GM12878 (cell line): ENCODE data around the gene NAPEPLD. TPM values are rescaled to one million over a fixed set of nuclear protein-coding genes. Genes with fewer than 3 reads are reported as not detected.

ENCODE experiments used
- BHLHE40 ChIP-seq, 2 experiments: fragments of 450-650 bp in 1 of 2; IDR thresholded peaks; 2 replicates each; pipeline ENCODE4 v1.6.1; 2011 to 2017; ENCODE audit warnings: low read depth in 2 of 2, borderline replicate concordance in 1 of 2, improper control_type of control experiment in 1 of 2, low read length in 1 of 2, mild to moderate bottlenecking in 1 of 2
- BMI1 ChIP-seq: fragments of 450-650 bp; IDR thresholded peaks from 2 replicates; pipeline ENCODE4 v1.6.1; 2016; ENCODE audit warnings: mild to moderate bottlenecking, moderate library complexity, borderline replicate concordance
- BRCA1 ChIP-seq: IDR thresholded peaks from 2 replicates; pipeline ENCODE4 v1.6.1; 2011; ENCODE audit warnings: low read depth, low read length, improper control_type of control experiment
- EGR1 ChIP-seq, 2 experiments: IDR thresholded peaks; 1 replicate in 1 of 2; 2 replicates in 1 of 2; pipeline ENCODE4 v1.6.1; 2011 to 2012; ENCODE audit warnings: low read depth in 2 of 2, low read length in 2 of 2, borderline replicate concordance in 1 of 2, mild to moderate bottlenecking in 1 of 2, moderate library complexity in 1 of 2
- ESRRA ChIP-seq: IDR thresholded peaks from 2 replicates; pipeline ENCODE4 v1.6.1; 2012; ENCODE audit warnings: mild to moderate bottlenecking, low read length, improper control_type of control experiment
- JUNB ChIP-seq: IDR thresholded peaks from 2 replicates; pipeline ENCODE4 v1.6.1; 2016; ENCODE audit warnings: antibody characterized with exemption, mild to moderate bottlenecking
- LARP7 ChIP-seq: fragments of 450-650 bp; IDR thresholded peaks from 2 replicates; pipeline ENCODE4 v1.6.1; 2017; ENCODE audit warnings: mild to moderate bottlenecking
- MTA2 ChIP-seq: fragments of 450-650 bp; IDR thresholded peaks from 2 replicates; pipeline ENCODE4 v1.6.1; 2016; ENCODE audit warnings: low read depth, mild to moderate bottlenecking, moderate library complexity
- MYC ChIP-seq: IDR thresholded peaks from 2 replicates; pipeline ENCODE4 v1.6.1; 2011; ENCODE audit warnings: mild to moderate bottlenecking, low read length, moderate library complexity, inconsistent platforms; ENCODE audit not compliant: insufficient read depth, insufficient replicate concordance, insufficient read length, severe bottlenecking
- POLR2A ChIP-seq: IDR thresholded peaks from 2 replicates; pipeline ENCODE4 v1.6.1; 2011; ENCODE audit warnings: low read depth, mild to moderate bottlenecking, low read length
- POLR2AphosphoS2 ChIP-seq: IDR thresholded peaks from 2 replicates; pipeline ENCODE4 v1.6.1; 2011; ENCODE audit warnings: low read depth, mild to moderate bottlenecking, low read length, improper control_type of control experiment, moderate library complexity
- RFX5 ChIP-seq: IDR thresholded peaks from 2 replicates; pipeline ENCODE4 v1.6.1; 2011; ENCODE audit warnings: low read depth, low read length, improper control_type of control experiment
- SMARCA5 ChIP-seq: fragments of 450-650 bp; IDR thresholded peaks from 2 replicates; pipeline ENCODE4 v1.6.1; 2017; ENCODE audit warnings: mild to moderate bottlenecking
- TARDBP ChIP-seq: IDR thresholded peaks from 2 replicates; pipeline ENCODE4 v1.6.1; 2016; ENCODE audit warnings: borderline replicate concordance
- ZNF274 ChIP-seq: IDR thresholded peaks from one replicate; pipeline ENCODE4 v1.8.0; 2011; ENCODE audit not compliant: insufficient read length, insufficient read depth
- polyA plus RNA-seq, 11 experiments: library from polyadenylated mRNA; depleted of rRNA in 4 of 11; unstranded in 6 of 11; stranded (reverse) in 5 of 11; fragments of >200 nt; fragmentation: Nextera tagmentation in 4 of 11; fragmentation: Illumina TruSeq in 1 of 11; extraction: Ambion mirVana in 4 of 11; extraction: Trizol in 1 of 11; gene quantifications; 1 replicate in 1 of 11; 2 replicates in 10 of 11; pipeline versions ENCODE4 v1.2.1 to v1.2.3, GENCODE V29; 2011 to 2016; ENCODE audit warnings: inconsistent platforms in 2 of 11, missing spikeins in 2 of 11, low read depth in 1 of 11
- total RNA-seq, 4 experiments: library from RNA; depleted of rRNA in 3 of 4; stranded (reverse); fragments of >200 nt in 3 of 4; fragmentation: Illumina TruSeq in 1 of 4; extraction: Trizol in 1 of 4; gene quantifications; 2 replicates each; pipeline versions ENCODE4 v1.2.1 to v1.2.3, GENCODE V29; 2013 to 2021
- TF ChIP-seq, protein P1 (sequence below): fragments of 450-650 bp; IDR thresholded peaks from 2 replicates; pipeline ENCODE4 v1.6.1; 2017; ENCODE audit warnings: low read depth, mild to moderate bottlenecking, moderate library complexity
- TF ChIP-seq, protein P2 (sequence below): fragments of 450-650 bp; IDR thresholded peaks from 2 replicates; pipeline ENCODE4 v1.6.1; 2017; ENCODE audit warnings: mild to moderate bottlenecking, low read depth, inconsistent platforms; ENCODE audit not compliant: poor library complexity, severe bottlenecking
- TF ChIP-seq, protein P3 (sequence below): IDR thresholded peaks from 2 replicates; pipeline ENCODE4 v1.6.1; 2011; ENCODE audit warnings: low read depth, mild to moderate bottlenecking, low read length, moderate library complexity, borderline replicate concordance; ENCODE audit errors: extremely low read depth
- TF ChIP-seq, protein P4 (sequence below): IDR thresholded peaks from 2 replicates; pipeline ENCODE4 v1.6.1; 2011; ENCODE audit warnings: low read depth, low read length, improper control_type of control experiment, borderline replicate concordance
- TF ChIP-seq, protein P5 (sequence below): fragments of 450-650 bp; IDR thresholded peaks from 2 replicates; pipeline ENCODE4 v1.6.1; 2017; ENCODE audit warnings: mild to moderate bottlenecking, moderate library complexity

The NAPEPLD gene
- total and polyA plus RNA-seq, 10 of the 15 experiments (the other 5 are each of a cell fraction or from before 2014, with no cell fraction given), result 6.0 to 16.2 (median 8.6) TPM

DNA sequence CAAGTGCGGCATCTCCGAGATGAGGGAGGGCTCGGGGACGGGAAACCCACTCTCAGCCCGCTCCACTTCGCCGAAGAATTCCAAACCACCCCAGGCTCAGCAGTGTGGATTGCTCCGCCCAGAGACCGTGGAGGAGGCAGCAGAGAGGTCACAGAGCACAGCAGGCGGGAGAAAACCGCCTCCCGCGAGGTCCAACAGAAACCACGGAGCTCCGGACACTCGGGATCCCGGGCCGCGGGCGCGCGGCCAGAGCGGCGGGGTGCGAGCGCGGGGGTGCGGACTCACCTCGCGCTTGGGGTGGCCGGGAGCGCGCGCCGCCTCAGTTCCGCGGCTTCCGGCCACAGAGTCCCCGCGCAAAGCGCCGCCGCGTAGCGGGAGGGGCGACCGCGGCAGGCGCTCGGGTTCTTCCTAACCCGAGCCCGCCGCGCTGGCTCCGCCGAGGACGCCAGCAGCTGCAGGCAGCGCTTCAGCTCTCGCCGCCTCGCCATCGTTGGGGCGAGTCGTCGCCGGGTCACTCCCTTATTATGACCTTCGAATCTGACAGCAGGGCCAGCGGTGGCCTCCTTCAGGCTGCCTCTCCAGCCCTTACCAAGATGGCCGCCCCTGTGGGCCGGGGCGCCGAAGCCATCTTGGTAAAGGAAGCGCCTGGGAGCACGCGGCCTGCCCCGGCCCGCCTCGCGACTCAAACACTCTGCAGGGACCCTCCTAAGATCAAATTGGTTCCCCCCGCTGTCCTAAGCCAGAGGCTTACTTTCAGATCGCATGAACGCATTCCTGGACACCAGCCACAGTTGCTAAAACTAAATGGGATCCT lies at the start of gene NAPEPLD (continued):
- TF ChIP-seq, protein P1, sequence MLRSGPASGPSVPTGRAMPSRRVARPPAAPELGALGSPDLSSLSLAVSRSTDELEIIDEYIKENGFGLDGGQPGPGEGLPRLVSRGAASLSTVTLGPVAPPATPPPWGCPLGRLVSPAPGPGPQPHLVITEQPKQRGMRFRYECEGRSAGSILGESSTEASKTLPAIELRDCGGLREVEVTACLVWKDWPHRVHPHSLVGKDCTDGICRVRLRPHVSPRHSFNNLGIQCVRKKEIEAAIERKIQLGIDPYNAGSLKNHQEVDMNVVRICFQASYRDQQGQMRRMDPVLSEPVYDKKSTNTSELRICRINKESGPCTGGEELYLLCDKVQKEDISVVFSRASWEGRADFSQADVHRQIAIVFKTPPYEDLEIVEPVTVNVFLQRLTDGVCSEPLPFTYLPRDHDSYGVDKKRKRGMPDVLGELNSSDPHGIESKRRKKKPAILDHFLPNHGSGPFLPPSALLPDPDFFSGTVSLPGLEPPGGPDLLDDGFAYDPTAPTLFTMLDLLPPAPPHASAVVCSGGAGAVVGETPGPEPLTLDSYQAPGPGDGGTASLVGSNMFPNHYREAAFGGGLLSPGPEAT, result 0 out of 2 replicates have a peak, but pooled peaks have one; percentile 17
- no peak for TF ChIP-seq RFX5
- TF ChIP-seq MTA2, result no peak
- peak; percentile 91 for TF ChIP-seq LARP7
- TF ChIP-seq BHLHE40 (IDR thresholded peaks at IDR 0.05; ENCODE audit: borderline replicate concordance in 1 of 2, low read depth in 2 of 2, low read length in 1 of 2), result peak; percentile 4 to 58; a peak in 1 of 4 replicates
- TF ChIP-seq BRCA1, result no peak
- TF ChIP-seq, protein P2, sequence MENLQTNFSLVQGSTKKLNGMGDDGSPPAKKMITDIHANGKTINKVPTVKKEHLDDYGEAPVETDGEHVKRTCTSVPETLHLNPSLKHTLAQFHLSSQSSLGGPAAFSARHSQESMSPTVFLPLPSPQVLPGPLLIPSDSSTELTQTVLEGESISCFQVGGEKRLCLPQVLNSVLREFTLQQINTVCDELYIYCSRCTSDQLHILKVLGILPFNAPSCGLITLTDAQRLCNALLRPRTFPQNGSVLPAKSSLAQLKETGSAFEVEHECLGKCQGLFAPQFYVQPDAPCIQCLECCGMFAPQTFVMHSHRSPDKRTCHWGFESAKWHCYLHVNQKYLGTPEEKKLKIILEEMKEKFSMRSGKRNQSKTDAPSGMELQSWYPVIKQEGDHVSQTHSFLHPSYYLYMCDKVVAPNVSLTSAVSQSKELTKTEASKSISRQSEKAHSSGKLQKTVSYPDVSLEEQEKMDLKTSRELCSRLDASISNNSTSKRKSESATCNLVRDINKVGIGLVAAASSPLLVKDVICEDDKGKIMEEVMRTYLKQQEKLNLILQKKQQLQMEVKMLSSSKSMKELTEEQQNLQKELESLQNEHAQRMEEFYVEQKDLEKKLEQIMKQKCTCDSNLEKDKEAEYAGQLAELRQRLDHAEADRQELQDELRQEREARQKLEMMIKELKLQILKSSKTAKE, result no peak
- no peak; a peak in 1 of 3 replicates for TF ChIP-seq EGR1 (IDR thresholded peaks at IDR 0.05; ENCODE audit: borderline replicate concordance in 1 of 2, low read depth in 2 of 2, low read length in 2 of 2)
- TF ChIP-seq, protein P3, sequence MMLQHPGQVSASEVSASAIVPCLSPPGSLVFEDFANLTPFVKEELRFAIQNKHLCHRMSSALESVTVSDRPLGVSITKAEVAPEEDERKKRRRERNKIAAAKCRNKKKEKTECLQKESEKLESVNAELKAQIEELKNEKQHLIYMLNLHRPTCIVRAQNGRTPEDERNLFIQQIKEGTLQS, result no peak
- 0 out of 2 replicates have a peak, but pooled peaks have one; percentile 79 for TF ChIP-seq SMARCA5
- TF ChIP-seq ESRRA, result peak; percentile 73; the same call in 1 of the 2 replicates
- TF ChIP-seq MYC, result peak; percentile 63
- TF ChIP-seq BMI1, result no peak
- TF ChIP-seq, protein P4, sequence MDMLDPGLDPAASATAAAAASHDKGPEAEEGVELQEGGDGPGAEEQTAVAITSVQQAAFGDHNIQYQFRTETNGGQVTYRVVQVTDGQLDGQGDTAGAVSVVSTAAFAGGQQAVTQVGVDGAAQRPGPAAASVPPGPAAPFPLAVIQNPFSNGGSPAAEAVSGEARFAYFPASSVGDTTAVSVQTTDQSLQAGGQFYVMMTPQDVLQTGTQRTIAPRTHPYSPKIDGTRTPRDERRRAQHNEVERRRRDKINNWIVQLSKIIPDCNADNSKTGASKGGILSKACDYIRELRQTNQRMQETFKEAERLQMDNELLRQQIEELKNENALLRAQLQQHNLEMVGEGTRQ, result no peak
- TF ChIP-seq, protein P5, sequence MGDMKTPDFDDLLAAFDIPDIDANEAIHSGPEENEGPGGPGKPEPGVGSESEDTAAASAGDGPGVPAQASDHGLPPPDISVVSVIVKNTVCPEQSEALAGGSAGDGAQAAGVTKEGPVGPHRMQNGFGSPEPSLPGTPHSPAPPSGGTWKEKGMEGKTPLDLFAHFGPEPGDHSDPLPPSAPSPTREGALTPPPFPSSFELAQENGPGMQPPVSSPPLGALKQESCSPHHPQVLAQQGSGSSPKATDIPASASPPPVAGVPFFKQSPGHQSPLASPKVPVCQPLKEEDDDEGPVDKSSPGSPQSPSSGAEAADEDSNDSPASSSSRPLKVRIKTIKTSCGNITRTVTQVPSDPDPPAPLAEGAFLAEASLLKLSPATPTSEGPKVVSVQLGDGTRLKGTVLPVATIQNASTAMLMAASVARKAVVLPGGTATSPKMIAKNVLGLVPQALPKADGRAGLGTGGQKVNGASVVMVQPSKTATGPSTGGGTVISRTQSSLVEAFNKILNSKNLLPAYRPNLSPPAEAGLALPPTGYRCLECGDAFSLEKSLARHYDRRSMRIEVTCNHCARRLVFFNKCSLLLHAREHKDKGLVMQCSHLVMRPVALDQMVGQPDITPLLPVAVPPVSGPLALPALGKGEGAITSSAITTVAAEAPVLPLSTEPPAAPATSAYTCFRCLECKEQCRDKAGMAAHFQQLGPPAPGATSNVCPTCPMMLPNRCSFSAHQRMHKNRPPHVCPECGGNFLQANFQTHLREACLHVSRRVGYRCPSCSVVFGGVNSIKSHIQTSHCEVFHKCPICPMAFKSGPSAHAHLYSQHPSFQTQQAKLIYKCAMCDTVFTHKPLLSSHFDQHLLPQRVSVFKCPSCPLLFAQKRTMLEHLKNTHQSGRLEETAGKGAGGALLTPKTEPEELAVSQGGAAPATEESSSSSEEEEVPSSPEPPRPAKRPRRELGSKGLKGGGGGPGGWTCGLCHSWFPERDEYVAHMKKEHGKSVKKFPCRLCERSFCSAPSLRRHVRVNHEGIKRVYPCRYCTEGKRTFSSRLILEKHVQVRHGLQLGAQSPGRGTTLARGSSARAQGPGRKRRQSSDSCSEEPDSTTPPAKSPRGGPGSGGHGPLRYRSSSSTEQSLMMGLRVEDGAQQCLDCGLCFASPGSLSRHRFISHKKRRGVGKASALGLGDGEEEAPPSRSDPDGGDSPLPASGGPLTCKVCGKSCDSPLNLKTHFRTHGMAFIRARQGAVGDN, result peak; percentile 96
- TF ChIP-seq POLR2A, result peak; percentile 85
- no peak; the same call in 1 of the 2 replicates for TF ChIP-seq JUNB
- TF ChIP-seq POLR2AphosphoS2, result no peak
- TF ChIP-seq TARDBP, result peak; percentile 76
- no peak for TF ChIP-seq ZNF274
